Adrenal gland (tissue), 5 donors: ENCODE data around the gene LPCAT4.

Experiments
- CTCF ChIP-seq, 6 experiments: fragments of 450-650 bp in 4 of 6; fragments of 200-600 bp in 2 of 6; sonication (generic) in 1 of 6; IDR thresholded peaks; 1 replicate in 5 of 6; 2 replicates in 1 of 6; pipeline versions ENCODE4 v1.5.1 to v1.8.0; 2016 to 2021; ENCODE audit warnings: antibody characterized with exemption in 6 of 6, mild to moderate bottlenecking in 2 of 6, moderate library complexity in 1 of 6
- POLR2A ChIP-seq, 2 donors: fragments of 450-650 bp; IDR thresholded peaks; one replicate each; pipeline ENCODE4 v1.6.1; 2017; ENCODE audit warnings: antibody characterized with exemption in 2 of 2, mild to moderate bottlenecking in 2 of 2, moderate library complexity in 1 of 2
- donor health status: DM: no; HTN: no; CAD: no.

DNA sequence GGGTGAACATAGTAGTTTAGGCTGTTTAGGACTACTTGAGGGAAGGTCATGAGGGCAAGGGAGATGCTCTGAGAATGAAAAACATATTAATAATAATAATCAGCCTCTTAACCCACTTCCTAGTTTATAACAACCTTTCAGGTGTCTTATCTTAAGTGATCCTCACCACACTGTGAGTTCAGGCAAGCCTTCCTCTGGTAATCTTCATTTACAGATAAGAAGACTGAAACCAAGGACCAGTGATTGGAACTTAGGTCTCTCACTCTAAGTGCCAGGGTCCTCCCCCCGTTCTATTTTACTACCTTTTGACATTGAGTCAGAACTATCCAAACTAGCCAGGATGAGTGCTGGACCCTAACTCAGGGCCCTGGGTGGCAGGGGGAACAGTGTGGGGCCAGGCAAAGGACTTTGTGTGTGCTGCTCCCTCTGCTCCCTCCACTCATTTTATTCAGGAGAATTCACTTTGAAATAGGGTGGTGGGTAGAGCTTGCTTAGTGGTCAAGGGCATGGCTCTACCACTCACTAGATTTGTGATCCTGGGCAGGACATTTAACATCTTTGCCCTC is 18.2 kb downstream of the LPCAT4 start:
- TF ChIP-seq POLR2A (IDR thresholded peaks at IDR 0.05), result no peak
- TF ChIP-seq CTCF (IDR thresholded peaks at IDR 0.05), result no peak
